Measurements from ENCODE around the gene NAT9.
A peak's percentile ranks its signal among the peaks of the same experiment; 100 is the strongest.

Gene NAT9

GRCh38 chr17:74804683-74805082 lies 28.5 kb upstream of the NAT9 start:
- no peak for DNase-seq

GRCh38 chr17:74803971-74804370 lies 27.8 kb upstream of the NAT9 start:
- no peak for DNase-seq

- no peak for DNase-seq
Measured at GRCh38 chr17:74803388-74803930, 27.3 kb upstream of the NAT9 start.

- no peak for DNase-seq
Measured at GRCh38 chr17:74801896-74802295, 25.8 kb upstream of the NAT9 start.

- no peak for DNase-seq
Measured at GRCh38 chr17:74800531-74800930, 24.4 kb upstream of the NAT9 start.

- DNase-seq = no peak
Measured at GRCh38 chr17:74799097-74799496, 23.0 kb upstream of the NAT9 start.

GRCh38 chr17:74798239-74798707 lies 22.1 kb upstream of the NAT9 start:
- DNase-seq = no peak

GRCh38 chr17:74797824-74798223 lies 21.7 kb upstream of the NAT9 start:
- no peak for DNase-seq

- DNase-seq = no peak
Measured at GRCh38 chr17:74796866-74797265, 20.7 kb upstream of the NAT9 start.

- no peak for DNase-seq
Measured at GRCh38 chr17:74796211-74796610, 20.1 kb upstream of the NAT9 start.

- no peak for DNase-seq
Measured at GRCh38 chr17:74795327-74796020, 19.3 kb upstream of the NAT9 start.

- no peak for DNase-seq
Measured at GRCh38 chr17:74792586-74793105, 16.5 kb upstream of the NAT9 start.

- DNase-seq = no peak
Measured at GRCh38 chr17:74790161-74791058, 14.3 kb upstream of the NAT9 start.

GRCh38 chr17:74786431-74787055 lies 10.4 kb upstream of the NAT9 start:
- no peak for DNase-seq

- no peak for DNase-seq
Measured at GRCh38 chr17:74785981-74786360, 9.8 kb upstream of the NAT9 start.

GRCh38 chr17:74785096-74785980 lies 9.2 kb upstream of the NAT9 start:
- peak; percentile 26 for DNase-seq

- DNase-seq = no peak
Measured at GRCh38 chr17:74784125-74784810, 8.1 kb upstream of the NAT9 start.

GRCh38 chr17:74782571-74782970 lies 6.4 kb upstream of the NAT9 start:
- no peak for DNase-seq

GRCh38 chr17:74780443-74781238 lies 4.5 kb upstream of the NAT9 start:
- DNase-seq = no peak

GRCh38 chr17:74779948-74780400 lies 3.8 kb upstream of the NAT9 start:
- peak; percentile 34 for DNase-seq

Data from stimulated activated CD4-positive, alpha-beta T cell treated with anti-CD3 and anti-CD28 coated beads, Interleukin-4, amount 100 ng/mL, for 1 hour (primary cell).